NCI-H2196 treated with DMSO at 0.1 percent for 48 hours (cell line): ENCODE results near the gene PRKG1.

Experiments
- DNase-seq: peaks from one replicate; lab custom pipeline; 2025; ENCODE audit not compliant: unreplicated experiment; lab: John Stamatoyannopoulos, UW

Gene PRKG1

GRCh38 chr10:51217505-51217904, 143.2 kb downstream of the PRKG1 start:
- no peak for DNase-seq

- DNase-seq, result no peak
Measured at GRCh38 chr10:51224671-51225161, 150.4 kb downstream of the PRKG1 start.

- no peak for DNase-seq
Measured at GRCh38 chr10:51227897-51228713, 153.8 kb downstream of the PRKG1 start.

- no peak for DNase-seq
Measured at GRCh38 chr10:51228714-51229100, 154.4 kb downstream of the PRKG1 start.

GRCh38 chr10:51230887-51231585, 156.7 kb downstream of the PRKG1 start:
- no peak for DNase-seq

- no peak for DNase-seq
Measured at GRCh38 chr10:51231754-51232153, 157.5 kb downstream of the PRKG1 start.

GRCh38 chr10:51233337-51234100, 159.2 kb downstream of the PRKG1 start:
- DNase-seq, result no peak

GRCh38 chr10:51235865-51236264, 161.6 kb downstream of the PRKG1 start:
- DNase-seq, result no peak

- DNase-seq, result no peak
Measured at GRCh38 chr10:51239006-51239405, 164.7 kb downstream of the PRKG1 start.

- DNase-seq, result no peak
Measured at GRCh38 chr10:51241461-51241860, 167.2 kb downstream of the PRKG1 start.

- no peak for DNase-seq
Measured at GRCh38 chr10:51242393-51242792, 168.1 kb downstream of the PRKG1 start.

GRCh38 chr10:51244309-51244708, 170.0 kb downstream of the PRKG1 start:
- no peak for DNase-seq

GRCh38 chr10:51244748-51245490, 170.6 kb downstream of the PRKG1 start:
- DNase-seq, result no peak

GRCh38 chr10:51246156-51246555, 171.9 kb downstream of the PRKG1 start:
- DNase-seq, result no peak

- no peak for DNase-seq
Measured at GRCh38 chr10:51250278-51250920, 176.1 kb downstream of the PRKG1 start.

GRCh38 chr10:51251110-51251509, 176.8 kb downstream of the PRKG1 start:
- no peak for DNase-seq

- DNase-seq, result no peak
Measured at GRCh38 chr10:51255381-51255780, 181.1 kb downstream of the PRKG1 start.

GRCh38 chr10:51257511-51258248, 183.4 kb downstream of the PRKG1 start:
- no peak for DNase-seq

- no peak for DNase-seq
Measured at GRCh38 chr10:51260376-51260775, 186.1 kb downstream of the PRKG1 start.

- no peak for DNase-seq
Measured at GRCh38 chr10:51266496-51266895, 192.2 kb downstream of the PRKG1 start.
